GM12873 (cell line): ENCODE measurements around the gene OR2L3.

Source experiments
- TF ChIP-seq, protein P1 (sequence below): IDR thresholded peaks from 2 replicates; pipeline ENCODE4 v1.5.1; 2012; ENCODE audit warnings: low read depth, mild to moderate bottlenecking, moderate library complexity, low read length, control low read depth; ENCODE audit not compliant: insufficient read depth; ENCODE audit errors: missing control alignments

OR2L3 gene

DNA sequence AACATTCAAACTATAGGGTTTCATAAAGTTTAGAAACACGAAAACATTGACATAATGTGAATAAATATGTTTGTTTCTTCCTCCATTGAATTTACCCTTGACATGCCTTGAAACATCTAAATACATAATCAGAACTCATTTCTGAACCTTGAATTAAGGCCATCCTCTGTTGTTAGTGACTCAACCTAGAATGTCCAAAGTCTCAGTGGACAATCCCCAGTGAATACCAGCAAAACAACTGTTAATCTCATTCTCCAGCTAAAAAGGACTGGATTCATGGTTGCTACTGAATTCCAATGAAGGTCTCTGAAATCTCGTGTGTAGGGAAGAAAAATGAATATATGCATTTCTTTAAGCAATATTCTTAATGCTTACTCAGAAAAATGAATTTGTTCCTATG is 16.9 kb upstream of the OR2L3 start, which contains the start of gene OR2L2:
OR2L2 (plus strand) TSS at position 301 of the 400 bp plus-strand sequence. CDS start 8,198 bp downstream, outside the sequence.
- TF ChIP-seq, protein P1, sequence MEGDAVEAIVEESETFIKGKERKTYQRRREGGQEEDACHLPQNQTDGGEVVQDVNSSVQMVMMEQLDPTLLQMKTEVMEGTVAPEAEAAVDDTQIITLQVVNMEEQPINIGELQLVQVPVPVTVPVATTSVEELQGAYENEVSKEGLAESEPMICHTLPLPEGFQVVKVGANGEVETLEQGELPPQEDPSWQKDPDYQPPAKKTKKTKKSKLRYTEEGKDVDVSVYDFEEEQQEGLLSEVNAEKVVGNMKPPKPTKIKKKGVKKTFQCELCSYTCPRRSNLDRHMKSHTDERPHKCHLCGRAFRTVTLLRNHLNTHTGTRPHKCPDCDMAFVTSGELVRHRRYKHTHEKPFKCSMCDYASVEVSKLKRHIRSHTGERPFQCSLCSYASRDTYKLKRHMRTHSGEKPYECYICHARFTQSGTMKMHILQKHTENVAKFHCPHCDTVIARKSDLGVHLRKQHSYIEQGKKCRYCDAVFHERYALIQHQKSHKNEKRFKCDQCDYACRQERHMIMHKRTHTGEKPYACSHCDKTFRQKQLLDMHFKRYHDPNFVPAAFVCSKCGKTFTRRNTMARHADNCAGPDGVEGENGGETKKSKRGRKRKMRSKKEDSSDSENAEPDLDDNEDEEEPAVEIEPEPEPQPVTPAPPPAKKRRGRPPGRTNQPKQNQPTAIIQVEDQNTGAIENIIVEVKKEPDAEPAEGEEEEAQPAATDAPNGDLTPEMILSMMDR, result no peak

DNA sequence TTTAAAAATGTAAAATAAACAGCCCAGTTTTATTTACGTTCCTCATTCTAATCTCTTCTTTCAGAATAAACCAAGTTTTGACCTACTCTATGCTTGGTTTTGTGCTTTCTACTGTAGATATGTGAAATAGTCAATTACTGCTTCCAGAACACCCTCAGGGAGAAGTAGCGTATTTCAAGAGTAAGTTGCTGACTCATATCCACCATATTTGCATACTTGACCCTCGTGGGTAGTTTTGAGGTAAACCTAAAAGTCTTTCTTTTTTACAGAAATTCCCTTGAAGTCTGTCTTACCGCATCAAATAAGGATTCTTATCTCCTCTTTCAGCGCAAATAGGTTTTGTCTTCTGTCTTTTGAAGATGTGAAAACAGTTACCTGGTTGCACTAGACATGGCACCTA is 1.4 kb upstream of the OR2L3 start:
- TF ChIP-seq, protein P1, result no peak

DNA sequence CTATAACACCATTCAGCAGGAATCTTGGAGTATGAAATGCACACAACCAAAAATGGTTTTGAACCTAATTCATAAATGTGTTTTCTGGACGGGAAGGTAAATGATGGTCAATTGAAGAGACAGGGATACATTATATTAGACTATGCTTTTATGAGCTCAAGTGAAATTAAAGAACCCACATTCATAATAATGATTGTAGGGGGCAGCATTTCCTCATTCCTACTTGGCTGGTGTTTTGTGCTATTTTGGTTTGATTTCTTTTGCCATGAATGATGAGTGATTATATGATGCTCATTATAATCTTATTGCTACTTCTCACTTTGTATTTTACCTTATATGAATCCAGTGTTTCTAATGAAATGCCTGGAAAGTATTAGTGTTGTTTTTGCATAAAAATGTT is 372 bp downstream of the OR2L3 start:
- TF ChIP-seq, protein P1, result no peak

DNA sequence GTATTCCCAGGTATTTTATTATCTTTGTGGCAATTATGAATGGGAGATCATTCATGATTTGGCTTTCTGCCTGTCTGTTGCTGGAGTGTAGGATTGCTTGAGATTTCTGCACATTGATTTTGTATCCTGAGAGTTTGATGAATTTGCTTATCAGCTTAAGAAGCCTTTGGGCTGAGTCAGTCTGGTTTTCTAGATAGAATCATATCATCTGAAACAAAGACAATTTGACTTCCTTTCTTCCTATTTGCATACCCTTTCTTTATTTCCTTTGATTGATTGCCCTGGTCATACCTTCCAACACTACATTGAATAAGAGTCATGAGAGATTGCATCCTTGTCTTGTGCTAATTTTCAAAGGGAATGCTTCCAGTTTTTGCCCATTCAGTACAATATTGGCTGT is 8.0 kb downstream of the OR2L3 start:
- TF ChIP-seq, protein P1, result no peak

DNA sequence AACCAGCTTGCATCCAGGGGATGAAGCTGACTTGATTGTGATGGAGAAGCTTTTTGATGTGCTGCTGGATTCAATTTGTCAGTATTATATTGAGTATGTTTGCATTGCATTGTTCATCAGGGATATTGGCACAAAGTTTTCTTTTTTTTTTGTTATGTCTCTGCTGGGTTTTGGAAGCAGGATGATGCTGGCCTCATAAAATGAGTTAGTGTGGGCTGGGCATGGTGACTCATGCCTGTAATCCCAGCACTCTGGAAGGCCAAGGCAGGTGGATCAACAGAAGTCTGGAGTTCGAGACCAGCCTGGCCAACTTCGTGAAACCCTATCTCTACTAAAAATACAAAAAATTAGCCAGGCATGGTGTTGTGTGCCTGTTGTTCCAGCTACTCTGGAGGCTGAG is 8.6 kb downstream of the OR2L3 start:
- TF ChIP-seq, protein P1, result no peak

DNA sequence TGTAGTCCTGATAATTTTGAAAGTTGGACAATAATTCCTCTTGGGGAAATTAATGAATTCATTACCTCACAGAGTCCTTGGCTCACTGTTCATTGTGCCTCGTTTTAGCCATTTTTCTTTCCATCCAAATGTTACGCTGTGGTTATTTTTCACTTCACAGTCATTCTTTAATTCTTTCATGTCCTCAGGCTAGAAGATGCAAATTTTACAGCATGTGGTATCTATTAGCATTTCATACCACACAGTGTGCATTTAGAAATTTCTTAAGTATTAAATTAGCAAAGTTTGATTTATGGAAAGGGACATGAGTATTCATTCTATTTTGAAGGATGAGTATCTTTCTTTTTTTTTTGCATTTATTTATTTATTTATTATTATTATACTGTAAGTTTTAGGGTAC is 18.4 kb downstream of the OR2L3 start:
- TF ChIP-seq, protein P1, result no peak

DNA sequence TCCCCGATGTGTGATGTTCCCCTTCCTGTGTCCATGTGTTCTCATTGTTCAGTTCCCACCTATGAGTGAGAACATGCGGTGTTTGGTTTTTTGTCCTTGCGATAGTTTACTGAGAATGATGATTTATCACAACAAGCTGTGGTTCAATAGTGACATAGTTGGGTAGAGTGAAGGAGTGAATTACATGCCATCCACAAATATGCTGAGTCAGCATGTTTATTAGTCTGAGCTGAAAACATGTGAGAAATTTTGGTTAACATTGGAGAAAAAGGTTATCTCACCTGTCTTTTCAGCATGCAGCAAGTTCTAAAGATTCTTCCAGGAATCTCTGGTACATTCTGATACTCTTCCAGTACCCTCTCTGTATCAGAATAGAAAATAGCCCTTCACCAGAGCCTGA is 19.0 kb downstream of the OR2L3 start:
- TF ChIP-seq, protein P1, result no peak
